AML-193 (cell line): Measurements from ENCODE around the gene NT5DC4.
"Not testable (repeated sequence)": the region's sequence is repeated elsewhere in the genome, so short reads cannot be mapped to it uniquely, and the experiment has no call there.

ENCODE experiments used
- DNase-seq, 2 experiments: peaks; one replicate each; lab custom pipeline; 2025; lab: John Stamatoyannopoulos, UW

Gene NT5DC4

GRCh38 chr2:112699984-112700667 lies 20.7 kb upstream of the NT5DC4 start:
- DNase-seq = peak; percentile 89 to 96

- DNase-seq = peak; percentile 47 to 50
These were observed 19.8 kb upstream of the NT5DC4 start for GRCh38 chr2:112701052-112701451.

GRCh38 chr2:112703684-112704083 lies 17.1 kb upstream of the NT5DC4 start:
- DNase-seq = no peak

- DNase-seq = no peak
These were observed 15.2 kb upstream of the NT5DC4 start for GRCh38 chr2:112705575-112705974.

- DNase-seq = peak; percentile 29 to 34
These were observed 14.6 kb upstream of the NT5DC4 start for GRCh38 chr2:112706170-112706664.

GRCh38 chr2:112706947-112707346 lies 13.9 kb upstream of the NT5DC4 start:
- DNase-seq = not testable (repeated sequence)

- DNase-seq = no peak
These were observed 11.9 kb upstream of the NT5DC4 start for GRCh38 chr2:112708968-112709367.

GRCh38 chr2:112709703-112710102 lies 11.1 kb upstream of the NT5DC4 start:
- no peak for DNase-seq

- DNase-seq = no peak
These were observed 9.7 kb upstream of the NT5DC4 start for GRCh38 chr2:112710956-112711750.

GRCh38 chr2:112712465-112712864 lies 8.4 kb upstream of the NT5DC4 start:
- DNase-seq = no peak

GRCh38 chr2:112712903-112713584 lies 7.8 kb upstream of the NT5DC4 start:
- no peak for DNase-seq

GRCh38 chr2:112713585-112713925 lies 7.3 kb upstream of the NT5DC4 start:
- DNase-seq = no peak

- no peak for DNase-seq
These were observed 6.9 kb upstream of the NT5DC4 start for GRCh38 chr2:112713926-112714325.

GRCh38 chr2:112714331-112714730 lies 6.5 kb upstream of the NT5DC4 start:
- DNase-seq = no peak

GRCh38 chr2:112714836-112715631 lies 5.8 kb upstream of the NT5DC4 start:
- no peak for DNase-seq

GRCh38 chr2:112716094-112716493 lies 4.7 kb upstream of the NT5DC4 start:
- DNase-seq = not testable (repeated sequence)

GRCh38 chr2:112716826-112717352 lies 3.9 kb upstream of the NT5DC4 start:
- DNase-seq = not testable (repeated sequence)

- no peak for DNase-seq
These were observed 1.9 kb upstream of the NT5DC4 start for GRCh38 chr2:112718863-112719370.

- DNase-seq = no peak
These were observed 1.2 kb downstream of the NT5DC4 start for GRCh38 chr2:112721819-112722522.

- no peak for DNase-seq
These were observed 2.2 kb downstream of the NT5DC4 start for GRCh38 chr2:112722816-112723546.
